ENCODE data around the gene SNX24. TPM values are rescaled to one million over a fixed set of nuclear protein-coding genes. Genes with fewer than 3 reads are reported as not detected.

Gene SNX24
- total and polyA plus RNA-seq, 3 donors from 2014 or later, result 13.1 to 25.8 (median 23.1) TPM

GRCh38 chr5:122882831-122883230, 37.4 kb downstream of the SNX24 start:
- Histone ChIP-seq H3K4me3 (no peak overlapping the region), H3K27ac (no peak overlapping the region), H3K9me3 (no peaks in the 10 kb centered on the region), H3K4me1 (no peaks in the 10 kb centered on the region), H3K27me3 (no peaks in the 10 kb centered on the region), H3K36me3 (ENCODE audit: low read depth, missing control alignments) (no peaks in the 10 kb centered on the region)
- DNase-seq, result no peak
- TF ChIP-seq POLR2A (IDR thresholded peaks at IDR 0.05) (no peak), CTCF (IDR thresholded peaks at IDR 0.05) (no peak)
- WGBS, 2 donors, result 79 to 89% methylated on average over 3 of the region's 3 CpGs
- intact Hi-C loops (cut with DNase I; ENCODE audit: low total_unique reads), result no loop called here

- no peak for DNase-seq
- no peaks in the 10 kb centered on the region for H3K27me3 ChIP-seq
- H3K4me3 ChIP-seq, result no peak overlapping the region
- 63 to 79% methylated on average over 1 of the region's 1 CpG for WGBS, 2 donors
- H3K36me3 ChIP-seq (ENCODE audit: low read depth, missing control alignments), result no peaks in the 10 kb centered on the region
- no peaks in the 10 kb centered on the region for H3K9me3 ChIP-seq
- H3K4me1 ChIP-seq, result no peaks in the 10 kb centered on the region
- no peak overlapping the region for H3K27ac ChIP-seq
- intact Hi-C loops (cut with DNase I; ENCODE audit: low total_unique reads), result no loop called here
- TF ChIP-seq CTCF (IDR thresholded peaks at IDR 0.05), result no peak
- TF ChIP-seq POLR2A (IDR thresholded peaks at IDR 0.05), result no peak
Measured at GRCh38 chr5:122885045-122885517, 39.7 kb downstream of the SNX24 start.

GRCh38 chr5:122885891-122886290, 40.5 kb downstream of the SNX24 start:
- TF ChIP-seq POLR2A (IDR thresholded peaks at IDR 0.05), result no peak
- TF ChIP-seq CTCF (IDR thresholded peaks at IDR 0.05), result no peak
- no peaks in the 10 kb centered on the region for H3K36me3 ChIP-seq (ENCODE audit: low read depth, missing control alignments)
- no peaks in the 10 kb centered on the region for H3K4me1 ChIP-seq
- WGBS, 2 donors, result 91 to 93% methylated on average over 6 of the region's 6 CpGs
- intact Hi-C loops (cut with DNase I; ENCODE audit: low total_unique reads), result no loop called here
- DNase-seq, result no peak
- no peak overlapping the region for H3K27ac ChIP-seq
- H3K27me3 ChIP-seq, result no peaks in the 10 kb centered on the region
- no peaks in the 10 kb centered on the region for H3K9me3 ChIP-seq
- H3K4me3 ChIP-seq, result no peak overlapping the region

GRCh38 chr5:122895141-122895540, 49.7 kb downstream of the SNX24 start:
- Histone ChIP-seq H3K4me1 (no peaks in the 10 kb centered on the region), H3K27me3 (no peaks in the 10 kb centered on the region), H3K9me3 (no peaks in the 10 kb centered on the region), H3K27ac (no peak overlapping the region), H3K4me3 (no peak overlapping the region), H3K36me3 (ENCODE audit: low read depth, missing control alignments) (no peaks in the 10 kb centered on the region)
- 91 to 93% methylated on average over 1 of the region's 1 CpG for WGBS, 2 donors
- intact Hi-C loops (cut with DNase I; ENCODE audit: low total_unique reads), result no loop called here
- DNase-seq, result no peak
- no peak for TF ChIP-seq POLR2A (IDR thresholded peaks at IDR 0.05)
- TF ChIP-seq CTCF (IDR thresholded peaks at IDR 0.05), result no peak

GRCh38 chr5:122896598-122897282, 51.3 kb downstream of the SNX24 start:
- 70 to 84% methylated on average over 4 of the region's 4 CpGs for whole genome bisulfite sequencing, 2 donors
- no peak for DNase-seq
- TF ChIP-seq CTCF (IDR thresholded peaks at IDR 0.05) (peak; percentile 19 to 64 (median 40)), POLR2A (IDR thresholded peaks at IDR 0.05) (no peak)
- Histone ChIP-seq H3K27ac (no peak overlapping the region), H3K4me3 (no peak overlapping the region), H3K36me3 (ENCODE audit: low read depth, missing control alignments) (no peaks in the 10 kb centered on the region), H3K4me1 (no peaks in the 10 kb centered on the region), H3K27me3 (no peaks in the 10 kb centered on the region), H3K9me3 (no peaks in the 10 kb centered on the region)
- intact Hi-C loops (cut with DNase I; ENCODE audit: low total_unique reads), result no loop called here
